Bronchial epithelial cell (primary cell): ENCODE measurements around the gene HMCN1. TPM values are rescaled to one million over a fixed set of nuclear protein-coding genes. Genes with fewer than 3 reads are reported as not detected.
A peak's percentile ranks its signal among the peaks of the same experiment; 100 is the strongest.

ENCODE experiments used
- DNase-seq: peaks from one replicate; pipeline ENCODE4 v3.0.0-alpha.2; 2010; ENCODE audit warnings: low read depth
- FAIRE-seq: peaks from 2 replicates; lab custom pipeline; 2011; peaks lifted over from hg19 to GRCh38; lab: Jason Lieb, UNC
- H3K27me3 ChIP-seq: 2 replicates; pipeline ENCODE4 v1.5.1; 2011; ENCODE audit warnings: low read length; ENCODE audit not compliant: control insufficient read depth, insufficient read depth
- H3K36me3 ChIP-seq: 2 replicates; pipeline ENCODE4 v1.5.1; 2011; ENCODE audit warnings: low read length; ENCODE audit not compliant: control insufficient read depth, insufficient read depth
- H3K4me3 ChIP-seq: 2 replicates; pipeline ENCODE4 v1.5.1; 2011; ENCODE audit warnings: mild to moderate bottlenecking, low read depth, low read length, control low read depth
- CTCF ChIP-seq: IDR thresholded peaks from 2 replicates; pipeline ENCODE4 v1.5.1; 2011; ENCODE audit warnings: mild to moderate bottlenecking, moderate library complexity, low read length, control low read depth, inconsistent platforms; ENCODE audit not compliant: insufficient read depth, severe bottlenecking
- total RNA-seq: library from RNA; depleted of rRNA; stranded (reverse); fragments of >200 nt; gene quantifications from 2 replicates; pipeline ENCODE4 v1.2.1, GENCODE V29; 2014

The HMCN1 gene
- total RNA-seq, 1 donor from 2014 or later: 1.1 TPM

- Histone ChIP-seq H3K4me3 (no peak overlapping the region), H3K36me3 (no peaks in the 10 kb centered on the region), H3K27me3 (no peaks in the 10 kb centered on the region)
- no peak for TF ChIP-seq CTCF
- FAIRE-seq: no peak
- DNase-seq: no peak
Measured at GRCh38 chr1:186099336-186100104, 365.3 kb downstream of the HMCN1 start.

GRCh38 chr1:186102107-186102506, 367.9 kb downstream of the HMCN1 start:
- no peak for DNase-seq
- Histone ChIP-seq H3K36me3 (no peaks in the 10 kb centered on the region), H3K4me3 (no peak overlapping the region), H3K27me3 (no peaks in the 10 kb centered on the region)
- TF ChIP-seq CTCF: no peak
- no peak for FAIRE-seq

GRCh38 chr1:186102547-186103148, 368.5 kb downstream of the HMCN1 start:
- no peak overlapping the region for H3K4me3 ChIP-seq
- no peak for FAIRE-seq
- no peaks in the 10 kb centered on the region for H3K36me3 ChIP-seq
- no peaks in the 10 kb centered on the region for H3K27me3 ChIP-seq
- no peak for TF ChIP-seq CTCF
- peak; percentile 57 for DNase-seq

GRCh38 chr1:186104459-186104858, 370.3 kb downstream of the HMCN1 start:
- DNase-seq (no peak), FAIRE-seq (no peak)
- no peak for TF ChIP-seq CTCF
- Histone ChIP-seq H3K4me3 (no peak overlapping the region), H3K36me3 (no peaks in the 10 kb centered on the region), H3K27me3 (no peaks in the 10 kb centered on the region)

- FAIRE-seq: no peak
- DNase-seq: peak; percentile 82
- no peaks in the 10 kb centered on the region for H3K36me3 ChIP-seq
- no peak for TF ChIP-seq CTCF
- no peak overlapping the region for H3K4me3 ChIP-seq
- H3K27me3 ChIP-seq: no peaks in the 10 kb centered on the region
Measured at GRCh38 chr1:186112280-186112679, 378.1 kb downstream of the HMCN1 start.
